K562 (cell line): ENCODE results near the gene NECTIN1. TPM values are rescaled to one million over a fixed set of nuclear protein-coding genes. Genes with fewer than 3 reads are reported as not detected.

ENCODE experiments used
- ATAC-seq: fragments of 200-7000 bp; cut with Tn5 transposase; 3 replicates; pipeline ENCODE4 v1.9.1; 2020; ENCODE audit warnings: moderate library complexity
- BruUV-seq: library from RNA; stranded (reverse); fragments of 400-500 nt; replicated peaks from 2 replicates; lab custom pipeline; 2021; lab: Mats Ljungman, UMichigan
- CTCF ChIA-PET: fragments of 300-600 bp; formaldehyde crosslinking; extraction: SDS; loops from one replicate; lab custom pipeline; 2021; ENCODE audit warnings: low intra/inter-chr PET ratio; lab: Yijun Ruan, JAX
- POLR2A ChIA-PET: fragments of 300-600, 350-650 bp; sonication (Branson Sonifier 250); formaldehyde crosslinking; extraction: SDS; loops from one replicate; lab custom pipeline; 2021; ENCODE audit warnings: antibody characterized with exemption, inconsistent platforms; lab: Yijun Ruan, JAX
- DNase-seq, 4 experiments: peaks; one replicate each; pipeline versions ENCODE4 v3.0.0 to v3.0.0-alpha.2; 2011 to 2018; ENCODE audit warnings: low spot score in 3 of 4, mixed read lengths in 3 of 4; ENCODE audit errors: extremely low read depth in 1 of 4
- FAIRE-seq: peaks from 2 replicates; lab custom pipeline; 2011; peaks lifted over from hg19 to GRCh38; lab: Jason Lieb, UNC
- H2AFZ ChIP-seq: 2 replicates; pipeline ENCODE4 v1.6.0; 2011; ENCODE audit warnings: low read depth, low read length, control low read depth, inconsistent platforms
- H3K27ac ChIP-seq: fragments of 200-600 bp; 3 replicates; pipeline ENCODE4 v1.8.0; 2011; ENCODE audit warnings: low read depth, mild to moderate bottlenecking, control low read depth, inconsistent platforms, low read length, moderate library complexity, mixed read lengths; ENCODE audit errors: extremely low read depth
- H3K27me3 ChIP-seq, 2 experiments: fragments of 300-600 bp in 1 of 2; 2 replicates in 1 of 2; 3 replicates in 1 of 2; pipeline versions ENCODE4 v1.6.0 to v1.8.0; 2011; ENCODE audit warnings: inconsistent platforms in 2 of 2, low read length in 2 of 2, mild to moderate bottlenecking in 1 of 2, mixed read lengths in 1 of 2, moderate library complexity in 1 of 2; ENCODE audit not compliant: control insufficient read depth in 2 of 2, insufficient read depth in 2 of 2
- H3K36me3 ChIP-seq: fragments of 300-600 bp; 3 replicates; pipeline ENCODE4 v1.8.0; 2011; ENCODE audit warnings: mild to moderate bottlenecking, low read length, inconsistent platforms; ENCODE audit not compliant: control insufficient read depth, insufficient read depth
- H3K4me1 ChIP-seq, 2 experiments: fragments of 200-600 bp in 1 of 2; replicated peaks in 1 of 2; 2 replicates in 1 of 2; 3 replicates in 1 of 2; pipeline versions ENCODE4 v1.5.1 to v1.8.0; 2011; ENCODE audit warnings: inconsistent platforms in 2 of 2, low read length in 2 of 2, mild to moderate bottlenecking in 1 of 2, mixed read lengths in 1 of 2, moderate library complexity in 1 of 2; ENCODE audit not compliant: control insufficient read depth in 2 of 2, insufficient read depth in 2 of 2
- H3K4me2 ChIP-seq: 2 replicates; pipeline ENCODE4 v1.6.1; 2011; ENCODE audit warnings: low read length, control low read depth, inconsistent platforms, mixed read lengths; ENCODE audit not compliant: insufficient read depth
- H3K4me3 ChIP-seq: fragments of 200-600 bp; sonication (generic), shearing (Covaris generic); 2 replicates; pipeline ENCODE4 v1.5.1; 2016; ENCODE audit warnings: control low read depth, inconsistent platforms
- H3K79me2 ChIP-seq: fragments of 200-600 bp; 3 replicates; pipeline ENCODE4 v1.8.0; 2011; ENCODE audit warnings: low read length, inconsistent platforms; ENCODE audit not compliant: control insufficient read depth, insufficient read depth
- H3K9ac ChIP-seq, 2 experiments: 2 replicates each; pipeline versions ENCODE4 v1.6.0 to v1.6.1; 2011; ENCODE audit warnings: low read depth in 2 of 2, low read length in 2 of 2, control low read depth in 1 of 2, inconsistent platforms in 1 of 2, mild to moderate bottlenecking in 1 of 2, mixed read lengths in 1 of 2; ENCODE audit not compliant: insufficient read depth in 1 of 2
- H3K9me1 ChIP-seq: one replicate; pipeline ENCODE4 v1.6.0; 2011; ENCODE audit warnings: inconsistent platforms, mild to moderate bottlenecking, low read length, moderate library complexity; ENCODE audit not compliant: control insufficient read depth, insufficient read depth
- H3K9me3 ChIP-seq: replicated peaks from 2 replicates; pipeline ENCODE4 v1.5.1; 2011; ENCODE audit warnings: low read depth, low read length, inconsistent platforms; ENCODE audit not compliant: control insufficient read depth, insufficient read depth
- H4K20me1 ChIP-seq: replicated peaks from 2 replicates; pipeline ENCODE4 v1.6.1; 2011; ENCODE audit warnings: low read length, inconsistent platforms, mixed read lengths; ENCODE audit not compliant: control insufficient read depth, insufficient read depth
- CREB3L1 ChIP-seq: fragments of 450-650 bp; IDR thresholded peaks from 2 replicates; pipeline ENCODE4 v1.6.1; 2014; ENCODE audit warnings: low read depth, mild to moderate bottlenecking, moderate library complexity, borderline replicate concordance
- HDAC2 ChIP-seq: fragments of 450-650 bp; IDR thresholded peaks from 2 replicates; pipeline ENCODE4 v1.6.1; 2016; ENCODE audit warnings: mild to moderate bottlenecking
- MAFF ChIP-seq: IDR thresholded peaks from 2 replicates; pipeline ENCODE4 v1.6.1; 2012; ENCODE audit warnings: low read length, improper control_type of control experiment
- NBN ChIP-seq: fragments of 450-650 bp; IDR thresholded peaks from 2 replicates; pipeline ENCODE4 v1.6.1; 2016; ENCODE audit warnings: low read depth, mild to moderate bottlenecking
- NR2C2 ChIP-seq, 2 experiments: fragments of 200-800 bp in 1 of 2; sonication (Bioruptor generic) in 1 of 2; sonication (generic) in 1 of 2; formaldehyde crosslinking in 1 of 2; IDR thresholded peaks; 2 replicates each; pipeline versions ENCODE4 v1.6.1 to v1.8.0; 2016 to 2022; ENCODE audit warnings: mild to moderate bottlenecking in 1 of 2, missing compliant biosample characterization in 1 of 2, missing genetic modification characterization in 1 of 2, missing genetic modification reagents in 1 of 2
- PURB ChIP-seq: sonication (generic); formaldehyde crosslinking; IDR thresholded peaks from 2 replicates; pipeline ENCODE4 v1.9.0; 2021; ENCODE audit warnings: low read depth, mild to moderate bottlenecking, missing genetic modification reagents
- SMAD4 ChIP-seq: fragments of 250-450 bp; sonication (Bioruptor Pico); conservative IDR thresholded peaks from 2 replicates; pipeline ENCODE4 v1.8.0; 2021; ENCODE audit warnings: inconsistent platforms, mild to moderate bottlenecking, moderate library complexity
- SP2 ChIP-seq: IDR thresholded peaks from 2 replicates; pipeline ENCODE4 v1.6.1; 2011; ENCODE audit warnings: mild to moderate bottlenecking, low read depth, low read length, moderate library complexity; ENCODE audit not compliant: poor library complexity, severe bottlenecking; ENCODE audit errors: extremely low read depth
- TRIM28 ChIP-seq: fragments of 450-650 bp; IDR thresholded peaks from 2 replicates; pipeline ENCODE4 v1.6.1; 2017
- U2AF2 ChIP-seq: fragments of 200-400 bp; formaldehyde crosslinking; optimal IDR thresholded peaks from 2 replicates; pipeline ENCODE3; 2017; ENCODE audit warnings: low read depth, mild to moderate bottlenecking, low read length
- ZC3H8 ChIP-seq: fragments of 450-650 bp; IDR thresholded peaks from 2 replicates; pipeline ENCODE4 v1.6.1; 2017
- ZNF133 ChIP-seq: fragments of 250-450 bp; sonication (Bioruptor Pico); IDR thresholded peaks from 2 replicates; pipeline ENCODE4 v1.4.0; 2020; ENCODE audit warnings: mild to moderate bottlenecking
- ZNF24 ChIP-seq: fragments of 450-650 bp; IDR thresholded peaks from 2 replicates; pipeline ENCODE4 v1.6.1; 2016
- ZNF3 ChIP-seq: fragments of 250-450 bp; sonication (Bioruptor Pico); IDR thresholded peaks from 2 replicates; pipeline ENCODE4 v1.5.0; 2021; ENCODE audit warnings: mild to moderate bottlenecking, moderate library complexity
- ZNF444 ChIP-seq: fragments of 250-450 bp; sonication (Bioruptor Pico); IDR thresholded peaks from 2 replicates; pipeline ENCODE4 v1.4.0; 2020; ENCODE audit warnings: mild to moderate bottlenecking, moderate library complexity
- ZNF764 ChIP-seq: fragments of 250-450 bp; sonication (Bioruptor Pico); IDR thresholded peaks from 2 replicates; pipeline ENCODE4 v1.4.0; 2020; ENCODE audit warnings: low read depth, mild to moderate bottlenecking, moderate library complexity
- ZNF778 ChIP-seq: fragments of 450-650 bp; formaldehyde crosslinking; IDR thresholded peaks from 2 replicates; pipeline ENCODE4 v1.4.0; 2020; ENCODE audit warnings: mild to moderate bottlenecking, moderate library complexity
- WGBS: fragments of 100-300 bp; shearing (Covaris generic); methylation state at CpG from one replicate; pipeline ENCODE4 v1.1.6; 2016; ENCODE audit warnings: low coverage, mixed read lengths; ENCODE audit not compliant: insufficient coverage; ENCODE audit errors: missing lambda C conversion rate; 5-methylcytosine and 5-hydroxymethylcytosine counted together
- in situ Hi-C: fragments of 300-500 bp; cut with MboI; formaldehyde crosslinking; loops from 4 replicates; pipeline ENCODE4 v1.15.0; 2018; ENCODE audit warnings: inconsistent platforms, mixed read lengths
- intact Hi-C: fragments of 100-400 bp; cut with micrococcal nuclease; formaldehyde crosslinking; loops from 2 replicates; pipeline ENCODE4 v1.14.2; 2022
- polyA plus RNA-seq, 8 experiments: library from polyadenylated mRNA; depleted of rRNA in 4 of 8; stranded (reverse) in 5 of 8; unstranded in 3 of 8; fragments of >200 nt; fragmentation: Nextera tagmentation in 2 of 8; fragmentation: Illumina TruSeq in 1 of 8; extraction: Ambion mirVana in 2 of 8; extraction: Trizol in 1 of 8; gene quantifications; 2 replicates each; pipeline versions ENCODE4 v1.2.1 to v1.2.3, GENCODE V29; 2011 to 2014; ENCODE audit warnings: inconsistent platforms in 1 of 8, missing spikeins in 1 of 8
- total RNA-seq, 7 experiments: library from RNA; depleted of rRNA in 6 of 7; stranded (reverse); fragments of >200 nt in 6 of 7; fragmentation: Illumina TruSeq in 2 of 7; extraction: Trizol in 2 of 7; gene quantifications; 2 replicates each; pipeline versions ENCODE4 v1.2.1 to v1.2.3, GENCODE V29; 2011 to 2021; ENCODE audit warnings: low replicate concordance in 1 of 7

The NECTIN1 gene
- total and polyA plus RNA-seq, 9 of the 15 experiments (the other 6 are each of a cell fraction or from before 2014, with no cell fraction given) = 0.09 to 0.53 (median 0.23) TPM; not detected in 2

- H3K4me2 ChIP-seq = no peak overlapping the region
- ChIA-PET POLR2A (no interaction called here), CTCF (no interaction called here)
- TF ChIP-seq SMAD4 (CRISPR knock-in tag) = no peak
- no peak for TF ChIP-seq NR2C2 (CRISPR knock-in tag; IDR thresholded peaks at IDR 0.05)
- no peak for TF ChIP-seq NR2C2 (tag; IDR thresholded peaks at IDR 0.05)
- TF ChIP-seq ZNF778 = no peak
- in situ Hi-C loops (loop anchor here (10.0 kb wide), 1 partner anchor 253 kb away; no protein-coding TSS in a partner anchor), intact Hi-C loops (no loop called here)
- H3K9ac ChIP-seq = no peak overlapping the region
- no peaks in the 10 kb centered on the region for H3K79me2 ChIP-seq
- H3K27me3 ChIP-seq = peaks cover 0 to 40% of the 10 kb centered on the region in 2 experiments; a peak in 3 of 5 replicates
- 1% methylated on average over 8 of the region's 8 CpGs for WGBS
- peaks cover 3% of the 10 kb centered on the region; the same call in 1 of the 2 replicates for H4K20me1 ChIP-seq
- DNase-seq (no peak), ATAC-seq (no peak), FAIRE-seq (no peak)
- H3K27ac ChIP-seq = no peak overlapping the region
- H3K36me3 ChIP-seq = no peaks in the 10 kb centered on the region
- BruUV-seq = no TSS peak
- H3K9me3 ChIP-seq = no peaks in the 10 kb centered on the region
- no peaks in the 10 kb centered on the region for H3K9me1 ChIP-seq
- H3K4me1 ChIP-seq = peaks cover 0 to 9% of the 10 kb centered on the region in 2 experiments; a peak in 2 of 5 replicates
- H2AFZ ChIP-seq = no peak overlapping the region
- no peak overlapping the region for H3K4me3 ChIP-seq
Observed at GRCh38 chr11:119737366-119738058, 8.5 kb upstream of the NECTIN1 start.

GRCh38 chr11:119734788-119735187, 5.8 kb upstream of the NECTIN1 start:
- intact Hi-C loops (no loop called here), in situ Hi-C loops (loop anchor here (10.0 kb wide), 1 partner anchor 250 kb away; no protein-coding TSS in a partner anchor)
- WGBS = 0% methylated on average over 2 of the region's 2 CpGs
- H3K27ac ChIP-seq = no peak overlapping the region
- H3K36me3 ChIP-seq = no peaks in the 10 kb centered on the region
- POLR2A ChIA-PET = no interaction called here
- CTCF ChIA-PET = no interaction called here
- H2AFZ ChIP-seq = no peak overlapping the region
- no peaks in the 10 kb centered on the region for H3K9me1 ChIP-seq
- ATAC-seq (no peak), FAIRE-seq (no peak), DNase-seq (no peak)
- H4K20me1 ChIP-seq = no peaks in the 10 kb centered on the region
- peaks cover 5 to 33% of the 10 kb centered on the region in 2 experiments; a peak in 4 of 5 replicates for H3K27me3 ChIP-seq
- no peaks in the 10 kb centered on the region for H3K79me2 ChIP-seq
- H3K4me2 ChIP-seq = no peak overlapping the region
- BruUV-seq = no TSS peak
- H3K9ac ChIP-seq = no peak overlapping the region
- H3K4me3 ChIP-seq = no peak overlapping the region
- no peaks in the 10 kb centered on the region; a peak in 1 of 5 replicates for H3K4me1 ChIP-seq
- H3K9me3 ChIP-seq = no peaks in the 10 kb centered on the region
- no peak for TF ChIP-seq HDAC2
- TF ChIP-seq U2AF2 = no peak
- TF ChIP-seq ZNF764 (CRISPR knock-in tag) = no peak
- TF ChIP-seq ZNF24 = no peak
- TF ChIP-seq TRIM28 = no peak
- no peak for TF ChIP-seq MAFF
- TF ChIP-seq ZC3H8 = no peak
- TF ChIP-seq SP2 = no peak
- TF ChIP-seq ZNF133 (CRISPR knock-in tag) = no peak
- no peak for TF ChIP-seq ZNF444 (CRISPR knock-in tag)
- TF ChIP-seq NBN = no peak
- no peak for TF ChIP-seq PURB
- no peak for TF ChIP-seq CREB3L1
- TF ChIP-seq ZNF3 (CRISPR knock-in tag) = no peak
